Astrocyte (in vitro differentiated cells and primary cell): ENCODE data around the gene TAF4.
"Not testable (repeated sequence)": the region's sequence is repeated elsewhere in the genome, so short reads cannot be mapped to it uniquely, and the experiment has no call there.

Experiments
- EZH2 ChIP-seq: IDR thresholded peaks from 2 replicates; pipeline ENCODE4 v1.6.1; 2012; ENCODE audit warnings: mild to moderate bottlenecking, low read length, inconsistent platforms; ENCODE audit not compliant: insufficient read depth
- TF ChIP-seq, protein P1 (sequence below): IDR thresholded peaks from 2 replicates; pipeline ENCODE4 v1.5.1; 2011; ENCODE audit warnings: low read depth, mild to moderate bottlenecking, inconsistent platforms, low read length, moderate library complexity; ENCODE audit not compliant: insufficient read depth

- TF ChIP-seq, protein P1, sequence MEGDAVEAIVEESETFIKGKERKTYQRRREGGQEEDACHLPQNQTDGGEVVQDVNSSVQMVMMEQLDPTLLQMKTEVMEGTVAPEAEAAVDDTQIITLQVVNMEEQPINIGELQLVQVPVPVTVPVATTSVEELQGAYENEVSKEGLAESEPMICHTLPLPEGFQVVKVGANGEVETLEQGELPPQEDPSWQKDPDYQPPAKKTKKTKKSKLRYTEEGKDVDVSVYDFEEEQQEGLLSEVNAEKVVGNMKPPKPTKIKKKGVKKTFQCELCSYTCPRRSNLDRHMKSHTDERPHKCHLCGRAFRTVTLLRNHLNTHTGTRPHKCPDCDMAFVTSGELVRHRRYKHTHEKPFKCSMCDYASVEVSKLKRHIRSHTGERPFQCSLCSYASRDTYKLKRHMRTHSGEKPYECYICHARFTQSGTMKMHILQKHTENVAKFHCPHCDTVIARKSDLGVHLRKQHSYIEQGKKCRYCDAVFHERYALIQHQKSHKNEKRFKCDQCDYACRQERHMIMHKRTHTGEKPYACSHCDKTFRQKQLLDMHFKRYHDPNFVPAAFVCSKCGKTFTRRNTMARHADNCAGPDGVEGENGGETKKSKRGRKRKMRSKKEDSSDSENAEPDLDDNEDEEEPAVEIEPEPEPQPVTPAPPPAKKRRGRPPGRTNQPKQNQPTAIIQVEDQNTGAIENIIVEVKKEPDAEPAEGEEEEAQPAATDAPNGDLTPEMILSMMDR = not testable (repeated sequence)
- not testable (repeated sequence) for TF ChIP-seq EZH2
Observed at GRCh38 chr20:61984431-61984830, 81.2 kb downstream of the TAF4 start.
